Left ventricle myocardium inferior (tissue), 1 donor: ENCODE data around the gene KRT36. TPM values are rescaled to one million over a fixed set of nuclear protein-coding genes. Genes with fewer than 3 reads are reported as not detected.

Experiments
- DNase-seq: peaks from one replicate; pipeline ENCODE4 v3.0.0-alpha.2; 2020
- H3K27ac ChIP-seq: fragments of 200-600 bp; replicated peaks from 2 replicates; pipeline ENCODE4 v1.8.0; 2021
- H3K27me3 ChIP-seq: fragments of 200-600 bp; 2 replicates; pipeline ENCODE4 v1.8.0; 2021; ENCODE audit warnings: low read depth
- H3K36me3 ChIP-seq: fragments of 200-600 bp; 2 replicates; pipeline ENCODE4 v1.8.0; 2021
- H3K4me1 ChIP-seq: fragments of 200-600 bp; 2 replicates; pipeline ENCODE4 v1.8.0; 2021
- H3K4me3 ChIP-seq: fragments of 200-600 bp; 2 replicates; pipeline ENCODE4 v1.8.0; 2021; ENCODE audit warnings: mild to moderate bottlenecking, moderate library complexity
- H3K9me3 ChIP-seq: fragments of 200-600 bp; replicated peaks from 2 replicates; pipeline ENCODE4 v1.8.0; 2021
- intact Hi-C: fragments of 100-400 bp; cut with micrococcal nuclease; formaldehyde crosslinking; loops from one replicate; pipeline ENCODE4 v1.11.0; 2022
- total RNA-seq: library from RNA; stranded (reverse); fragmentation: NEBNext Ultra II Directional; extraction: Animal tissue kit (Norgen Biotek cat#: 25700); gene quantifications from one replicate; pipeline ENCODE4 v1.2.1, GENCODE V29; 2021
- TF ChIP-seq, protein P1 (sequence below): fragments of 200-600 bp; IDR thresholded peaks from 2 replicates; pipeline ENCODE4 v1.8.0; 2021; ENCODE audit warnings: antibody characterized with exemption, mild to moderate bottlenecking, borderline replicate concordance
- donor health status: DM: no; HTN: yes; CAD: no; lungs with severe emphysema.

Gene KRT36
- total RNA-seq, 1 donor from 2014 or later = not detected

DNA sequence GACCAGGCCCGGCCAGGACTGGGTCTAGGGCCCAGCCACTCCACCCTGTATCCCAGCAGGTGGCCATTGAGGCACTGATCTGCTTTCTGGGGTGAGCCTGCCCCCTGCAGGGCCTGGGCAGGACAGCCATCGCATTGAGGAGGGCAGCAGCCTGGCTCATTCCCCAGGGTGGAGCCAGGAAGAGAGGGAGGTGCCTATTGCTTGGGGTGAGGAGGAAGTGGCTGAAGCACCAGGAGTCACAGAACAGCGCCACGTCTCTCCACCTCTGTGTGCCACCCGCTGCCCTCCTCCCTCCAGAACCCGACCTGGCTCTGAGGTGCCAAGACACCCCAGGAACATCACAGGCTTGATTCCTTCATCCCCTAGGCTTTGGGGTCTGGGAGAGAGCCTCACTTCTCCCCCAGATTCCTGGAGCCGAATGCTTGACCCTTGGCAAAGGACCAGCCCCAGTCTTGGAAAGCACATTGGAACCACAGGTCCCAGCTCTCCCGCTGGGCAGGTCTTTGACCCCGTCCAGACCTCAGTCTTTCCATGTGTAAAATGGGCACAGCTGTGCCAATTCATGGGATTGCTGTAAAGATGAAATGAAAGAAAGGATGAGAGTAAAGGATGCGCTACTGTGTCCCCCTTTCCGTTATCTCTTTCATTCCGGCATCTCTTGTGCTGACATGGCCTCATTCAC, 7.2 kb upstream of the KRT36 start:
- Histone ChIP-seq H3K36me3 (no peaks in the 10 kb centered on the region), H3K27me3 (peaks cover 68% of the 10 kb centered on the region), H3K27ac (no peak overlapping the region), H3K4me1 (no peaks in the 10 kb centered on the region), H3K4me3 (no peak overlapping the region), H3K9me3 (no peaks in the 10 kb centered on the region)
- TF ChIP-seq, protein P1, sequence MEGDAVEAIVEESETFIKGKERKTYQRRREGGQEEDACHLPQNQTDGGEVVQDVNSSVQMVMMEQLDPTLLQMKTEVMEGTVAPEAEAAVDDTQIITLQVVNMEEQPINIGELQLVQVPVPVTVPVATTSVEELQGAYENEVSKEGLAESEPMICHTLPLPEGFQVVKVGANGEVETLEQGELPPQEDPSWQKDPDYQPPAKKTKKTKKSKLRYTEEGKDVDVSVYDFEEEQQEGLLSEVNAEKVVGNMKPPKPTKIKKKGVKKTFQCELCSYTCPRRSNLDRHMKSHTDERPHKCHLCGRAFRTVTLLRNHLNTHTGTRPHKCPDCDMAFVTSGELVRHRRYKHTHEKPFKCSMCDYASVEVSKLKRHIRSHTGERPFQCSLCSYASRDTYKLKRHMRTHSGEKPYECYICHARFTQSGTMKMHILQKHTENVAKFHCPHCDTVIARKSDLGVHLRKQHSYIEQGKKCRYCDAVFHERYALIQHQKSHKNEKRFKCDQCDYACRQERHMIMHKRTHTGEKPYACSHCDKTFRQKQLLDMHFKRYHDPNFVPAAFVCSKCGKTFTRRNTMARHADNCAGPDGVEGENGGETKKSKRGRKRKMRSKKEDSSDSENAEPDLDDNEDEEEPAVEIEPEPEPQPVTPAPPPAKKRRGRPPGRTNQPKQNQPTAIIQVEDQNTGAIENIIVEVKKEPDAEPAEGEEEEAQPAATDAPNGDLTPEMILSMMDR = peak; percentile 62
- intact Hi-C loops = no loop called here
- DNase-seq = peak; percentile 48

DNA sequence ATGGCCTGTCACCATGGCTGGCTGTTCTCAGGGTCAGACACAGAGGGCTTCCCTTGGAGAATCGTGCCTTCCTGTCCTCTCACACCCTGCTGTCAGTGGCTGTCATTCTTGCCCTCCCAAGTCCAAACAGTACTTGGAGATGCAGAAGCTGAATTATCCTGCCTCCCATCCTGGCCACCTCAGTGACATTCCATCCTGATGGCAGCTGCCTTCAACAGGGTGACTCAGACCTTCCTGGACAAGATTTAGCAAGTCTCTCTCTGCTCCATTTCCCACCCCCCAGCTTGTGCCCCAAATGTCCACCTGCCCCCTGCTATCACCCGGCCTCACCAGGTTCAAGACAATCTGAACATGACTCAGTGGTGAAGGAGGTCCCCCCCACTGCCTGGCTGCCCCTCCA, 4.8 kb upstream of the KRT36 start:
- no peak for DNase-seq
- intact Hi-C loops = no loop called here
- no peaks in the 10 kb centered on the region for H3K36me3 ChIP-seq
- no peak overlapping the region for H3K27ac ChIP-seq
- TF ChIP-seq, protein P1 = no peak
- H3K27me3 ChIP-seq = peaks cover 60% of the 10 kb centered on the region
- H3K4me3 ChIP-seq = no peak overlapping the region
- no peaks in the 10 kb centered on the region for H3K9me3 ChIP-seq
- no peaks in the 10 kb centered on the region for H3K4me1 ChIP-seq

- peaks cover 60% of the 10 kb centered on the region for H3K27me3 ChIP-seq
- H3K4me3 ChIP-seq = no peak overlapping the region
- intact Hi-C loops = no loop called here
- TF ChIP-seq, protein P1 = no peak
- H3K27ac ChIP-seq = peak overlapping the region; percentile 27
- H3K36me3 ChIP-seq = no peaks in the 10 kb centered on the region
- DNase-seq = peak; percentile 30
- H3K9me3 ChIP-seq = no peaks in the 10 kb centered on the region
- no peaks in the 10 kb centered on the region for H3K4me1 ChIP-seq
Observed at GRCh38 chr17:41492771-41493170, 3.1 kb upstream of the KRT36 start.

GRCh38 chr17:41492351-41492750, 2.6 kb upstream of the KRT36 start:
- no peak overlapping the region for H3K4me3 ChIP-seq
- DNase-seq = no peak
- no peaks in the 10 kb centered on the region for H3K4me1 ChIP-seq
- intact Hi-C loops = no loop called here
- TF ChIP-seq, protein P1 = no peak
- peak overlapping the region; percentile 27 for H3K27ac ChIP-seq
- peaks cover 60% of the 10 kb centered on the region for H3K27me3 ChIP-seq
- H3K9me3 ChIP-seq = no peaks in the 10 kb centered on the region
- no peaks in the 10 kb centered on the region for H3K36me3 ChIP-seq

- H3K36me3 ChIP-seq = no peaks in the 10 kb centered on the region
- H3K4me1 ChIP-seq = no peaks in the 10 kb centered on the region
- H3K27ac ChIP-seq = no peak overlapping the region
Observed at GRCh38 chr17:41491476-41491875, 1.8 kb upstream of the KRT36 start.

More at GRCh38 chr17:41491476-41491875, 1.8 kb upstream of the KRT36 start:
- peaks cover 60% of the 10 kb centered on the region for H3K27me3 ChIP-seq
- H3K4me3 ChIP-seq = no peak overlapping the region
- no peaks in the 10 kb centered on the region for H3K9me3 ChIP-seq
- TF ChIP-seq, protein P1 = no peak
- DNase-seq = no peak
- intact Hi-C loops = no loop called here
